OCI-M2 (cell line): ENCODE results near the gene HIPK4.
"Not testable (repeated sequence)": the region's sequence is repeated elsewhere in the genome, so short reads cannot be mapped to it uniquely, and the experiment has no call there.

Source experiments
- DNase-seq: peaks from one replicate; lab custom pipeline; 2025; ENCODE audit not compliant: unreplicated experiment; lab: John Stamatoyannopoulos, UW

Gene HIPK4

DNA sequence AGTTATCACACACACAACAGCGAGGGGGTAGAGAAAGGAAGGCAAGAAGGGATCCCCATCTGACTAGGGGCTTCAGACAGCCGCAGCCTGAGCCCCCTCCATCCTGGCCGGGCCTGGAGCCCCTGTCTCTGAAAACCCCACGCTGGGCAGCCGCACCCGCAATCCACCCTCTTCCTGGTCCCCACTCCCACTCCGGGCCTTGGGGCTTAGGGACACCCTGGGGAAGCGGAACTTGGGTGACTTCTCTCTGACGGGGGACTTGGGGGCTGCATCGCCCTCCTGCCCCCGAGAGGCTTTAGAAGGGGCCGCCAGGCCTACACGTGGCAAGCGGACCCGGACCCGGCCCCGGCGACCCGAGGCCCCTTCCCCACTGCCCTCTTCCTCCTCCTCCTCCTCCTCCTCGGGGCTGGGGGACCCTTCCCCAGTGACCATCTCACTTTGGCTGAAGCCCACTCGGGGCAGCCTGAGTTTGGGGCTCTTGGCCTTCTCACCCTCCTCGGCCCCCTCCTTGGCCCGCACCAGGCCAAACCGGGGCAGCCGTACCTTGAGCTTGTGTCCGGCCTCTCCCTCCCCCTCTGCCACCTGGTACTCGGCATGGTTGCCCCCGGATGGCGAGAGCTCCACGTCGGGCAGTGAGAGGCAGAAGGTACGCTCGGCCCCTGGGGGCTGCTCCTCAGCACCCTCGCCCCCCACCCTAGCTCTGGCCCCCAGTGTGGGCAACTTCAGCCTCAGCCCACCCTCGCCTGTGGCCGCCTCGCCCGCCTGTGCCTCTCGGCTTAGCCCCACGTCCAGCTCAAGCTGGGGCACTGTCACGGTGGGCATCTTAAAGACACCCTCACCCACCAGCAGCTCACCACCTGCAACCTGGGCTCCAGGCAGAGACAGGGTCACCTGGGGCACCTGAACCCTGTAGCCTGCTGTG, 4.2 kb upstream of the HIPK4 start:
- DNase-seq = no peak

DNA sequence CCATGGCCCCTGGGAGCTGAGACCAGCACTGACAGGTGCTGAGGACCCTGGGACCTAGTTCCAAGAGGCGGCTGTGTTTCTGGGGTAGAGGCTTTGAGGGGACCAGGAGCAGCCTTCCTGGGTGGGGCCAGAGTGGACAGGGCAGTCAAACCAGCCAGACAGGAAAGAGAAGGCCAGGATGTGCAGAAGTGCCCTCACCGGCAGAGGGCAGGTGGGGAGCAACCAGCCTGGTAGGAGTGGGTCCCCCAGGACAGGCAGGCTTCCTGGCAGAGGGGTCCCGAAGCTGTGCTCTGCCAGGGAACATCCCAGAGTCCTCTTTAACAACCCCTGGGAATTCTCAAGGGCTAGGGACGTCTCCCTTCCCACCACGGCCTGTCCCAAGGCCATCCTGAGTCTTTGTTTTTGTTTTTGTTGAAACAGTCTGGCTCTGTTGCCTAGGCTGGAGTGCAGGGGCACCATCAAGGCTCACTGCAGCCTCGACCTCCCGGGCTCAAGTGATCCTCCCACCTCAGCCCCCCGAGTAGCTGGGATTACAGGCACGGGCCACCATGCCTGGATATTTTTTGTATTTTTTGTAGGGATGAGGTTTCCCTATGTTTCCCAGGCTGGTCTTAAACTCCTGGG, 3.0 kb upstream of the HIPK4 start:
- no peak for DNase-seq

DNA sequence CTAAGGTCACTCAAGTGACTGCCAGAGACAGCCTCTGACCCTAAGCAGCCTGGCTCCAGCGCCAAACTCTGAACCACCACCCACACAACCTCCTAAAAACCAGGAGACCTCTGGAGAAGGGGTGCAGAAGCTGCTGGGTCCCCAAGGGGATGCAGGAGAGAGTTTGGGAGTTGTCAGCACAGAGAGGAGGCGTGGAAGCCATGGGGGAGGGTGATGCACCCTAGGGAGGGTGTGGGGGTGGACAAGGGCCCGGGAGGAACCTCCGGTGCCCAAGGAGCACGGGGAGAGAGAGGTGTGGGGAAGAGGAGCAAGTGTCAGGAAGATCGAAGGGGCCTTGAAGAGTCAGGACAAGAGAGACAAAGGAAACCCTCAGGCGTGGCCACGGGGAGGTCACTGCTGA, 2.1 kb upstream of the HIPK4 start:
- DNase-seq = no peak

DNA sequence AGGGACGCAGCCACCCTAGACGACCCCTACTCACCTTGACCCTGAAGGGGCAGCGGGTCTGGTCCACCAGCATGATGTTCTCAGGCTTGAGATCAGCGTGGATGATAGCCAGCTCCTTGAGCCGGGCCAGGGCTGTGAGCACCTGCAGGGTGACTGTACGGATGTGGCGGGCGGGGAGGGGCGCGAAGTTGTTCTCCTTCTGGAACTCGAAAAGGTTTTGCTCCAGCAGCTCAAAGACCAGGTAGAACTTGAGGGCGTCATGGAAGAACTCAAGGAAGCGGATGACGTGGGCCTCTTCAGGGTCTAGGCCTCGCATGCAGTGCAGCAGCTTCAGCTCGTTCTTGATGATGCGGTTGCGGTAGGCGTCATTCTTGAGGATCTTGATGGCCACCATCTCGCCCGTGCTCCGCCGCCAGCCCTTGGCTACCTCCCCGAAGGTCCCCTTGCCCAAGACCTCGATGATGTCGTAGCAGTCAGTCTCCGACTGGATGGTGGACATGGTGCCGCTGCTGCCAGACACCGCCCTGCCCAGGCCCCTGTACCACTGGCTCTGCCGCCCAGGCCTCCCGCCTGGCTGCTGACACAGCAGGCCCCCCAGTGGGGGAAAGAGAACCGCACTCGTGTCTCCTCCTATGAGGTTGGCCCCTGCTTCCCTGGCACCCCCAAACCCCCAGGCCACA, 437 bp downstream of the HIPK4 start:
- no peak for DNase-seq

DNA sequence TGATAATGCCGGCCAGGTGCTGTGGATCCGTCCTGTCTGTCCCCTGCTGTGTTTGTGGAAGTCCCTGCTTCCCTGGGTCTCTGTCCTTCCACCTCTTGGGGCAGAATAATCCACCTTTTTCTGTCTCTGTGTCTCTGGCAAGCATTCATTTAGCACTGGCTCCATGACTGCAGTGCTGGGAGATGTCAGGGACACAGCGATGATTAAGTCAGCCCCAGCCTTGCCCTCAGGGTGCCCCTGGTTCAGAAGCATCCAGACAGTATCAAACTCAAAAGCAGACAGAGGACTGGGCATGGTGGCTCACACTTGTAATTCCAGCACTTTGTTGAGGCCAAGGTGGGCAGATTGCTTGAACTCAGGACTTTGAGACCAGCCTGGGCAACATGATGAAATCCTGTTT, 1.5 kb downstream of the HIPK4 start:
- DNase-seq = no peak

DNA sequence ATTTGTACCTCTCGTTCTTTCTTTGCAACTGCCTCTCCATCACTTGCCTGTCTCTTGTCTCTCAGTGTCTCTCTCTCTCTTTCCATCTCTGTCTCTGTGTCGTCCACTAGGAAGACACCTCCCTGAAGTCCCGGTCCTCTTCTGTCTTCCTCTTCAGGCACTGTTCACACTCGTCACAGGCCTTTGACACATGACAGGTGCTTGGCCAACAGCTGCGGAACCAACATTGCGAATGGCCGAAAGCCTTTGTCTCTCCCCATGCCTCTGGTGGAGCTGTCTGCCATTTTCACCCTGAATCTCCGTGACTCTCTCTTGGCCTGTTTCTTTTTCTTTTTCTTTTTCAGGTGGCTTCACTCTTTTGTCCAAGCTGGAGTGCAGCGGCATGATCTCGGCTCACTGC, 2.8 kb downstream of the HIPK4 start:
- no peak for DNase-seq

DNA sequence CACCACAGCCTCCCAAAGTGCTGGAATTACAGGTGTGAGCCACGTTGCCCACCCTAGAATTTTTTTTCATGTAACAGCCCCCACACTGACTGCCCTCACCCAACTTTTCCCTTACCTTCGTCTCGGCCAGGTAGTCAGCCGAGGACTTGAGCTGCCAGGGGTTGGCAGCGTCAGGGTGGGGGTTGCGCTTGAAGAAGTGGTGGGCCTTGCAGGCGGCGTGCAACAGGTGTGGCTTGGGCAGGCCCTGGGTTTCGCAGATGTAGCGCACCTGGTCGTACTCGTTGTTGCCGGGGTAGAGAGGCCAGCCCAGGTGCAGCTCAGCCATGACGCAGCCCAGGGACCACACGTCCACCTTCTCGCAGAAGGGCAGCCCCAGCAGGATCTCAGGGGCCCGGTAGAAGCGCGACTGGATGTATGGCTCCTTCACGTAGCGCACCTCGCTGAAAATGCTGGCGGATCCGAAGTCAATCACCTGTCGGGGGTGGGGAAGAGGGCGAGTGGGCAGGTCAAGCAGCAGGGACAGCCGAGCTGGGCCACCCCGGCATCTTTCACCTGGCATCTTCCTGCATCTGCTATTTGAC, 6.2 kb downstream of the HIPK4 start:
- DNase-seq = no peak

DNA sequence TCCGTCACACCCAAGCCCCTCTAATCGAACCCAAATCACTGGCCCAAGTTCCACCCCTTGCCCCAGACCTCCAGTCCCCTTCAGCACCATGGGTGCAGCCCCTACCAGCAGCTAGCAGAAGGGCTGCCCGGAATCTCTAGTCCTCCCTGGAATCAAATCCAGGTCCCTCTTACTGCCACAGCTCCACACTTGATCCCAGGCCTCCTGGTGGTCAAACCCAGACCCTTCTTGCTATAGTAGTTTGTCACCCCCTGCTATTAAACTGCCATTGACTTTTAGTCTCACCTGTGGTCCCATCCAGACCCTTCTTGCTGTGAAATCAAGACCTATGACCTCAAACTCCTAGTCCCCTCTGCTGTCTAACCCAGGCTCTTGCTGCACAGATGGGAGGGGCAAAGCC, 8.7 kb downstream of the HIPK4 start:
- no peak for DNase-seq

DNA sequence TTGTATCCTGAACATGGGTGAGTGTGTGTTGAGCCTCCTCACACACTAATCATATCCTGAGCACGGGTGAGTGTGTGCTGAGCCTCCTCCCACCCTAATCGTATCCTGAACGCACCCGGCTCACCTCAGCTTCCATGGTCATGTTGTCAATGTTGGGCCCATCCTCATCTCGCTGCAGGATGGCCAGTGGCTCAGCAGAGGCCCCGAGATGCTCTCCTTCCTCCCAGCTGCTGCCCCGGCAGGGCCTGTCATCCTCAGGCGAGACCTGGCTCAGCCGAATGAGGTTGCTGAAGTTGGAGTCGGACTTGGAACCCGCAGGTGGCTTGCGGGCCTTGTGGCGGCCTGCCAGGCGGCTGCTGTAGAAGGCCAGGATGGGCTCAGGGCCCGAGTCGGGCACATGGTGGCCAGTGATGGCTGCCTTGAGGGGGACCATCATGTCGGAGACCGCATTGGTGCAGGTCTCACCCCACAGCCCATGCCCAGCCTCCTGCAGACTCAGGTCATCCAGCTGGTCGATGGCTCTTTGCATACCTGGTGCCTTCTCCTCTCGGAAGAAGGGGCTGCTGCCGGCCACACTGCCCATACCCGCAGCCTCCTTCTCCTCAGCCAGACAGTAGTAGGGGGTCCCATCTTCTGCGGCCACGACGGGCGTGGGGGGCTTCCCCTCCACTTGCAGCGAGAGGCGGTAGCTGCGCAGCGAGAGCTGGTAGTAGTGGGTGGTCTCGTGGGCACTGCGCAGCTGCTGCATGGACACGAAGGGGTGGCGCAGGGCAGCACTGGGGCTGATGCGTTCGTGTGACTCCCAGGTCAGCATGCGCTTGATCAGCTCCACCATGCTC, 9.6 kb downstream of the HIPK4 start:
- no peak for DNase-seq

DNA sequence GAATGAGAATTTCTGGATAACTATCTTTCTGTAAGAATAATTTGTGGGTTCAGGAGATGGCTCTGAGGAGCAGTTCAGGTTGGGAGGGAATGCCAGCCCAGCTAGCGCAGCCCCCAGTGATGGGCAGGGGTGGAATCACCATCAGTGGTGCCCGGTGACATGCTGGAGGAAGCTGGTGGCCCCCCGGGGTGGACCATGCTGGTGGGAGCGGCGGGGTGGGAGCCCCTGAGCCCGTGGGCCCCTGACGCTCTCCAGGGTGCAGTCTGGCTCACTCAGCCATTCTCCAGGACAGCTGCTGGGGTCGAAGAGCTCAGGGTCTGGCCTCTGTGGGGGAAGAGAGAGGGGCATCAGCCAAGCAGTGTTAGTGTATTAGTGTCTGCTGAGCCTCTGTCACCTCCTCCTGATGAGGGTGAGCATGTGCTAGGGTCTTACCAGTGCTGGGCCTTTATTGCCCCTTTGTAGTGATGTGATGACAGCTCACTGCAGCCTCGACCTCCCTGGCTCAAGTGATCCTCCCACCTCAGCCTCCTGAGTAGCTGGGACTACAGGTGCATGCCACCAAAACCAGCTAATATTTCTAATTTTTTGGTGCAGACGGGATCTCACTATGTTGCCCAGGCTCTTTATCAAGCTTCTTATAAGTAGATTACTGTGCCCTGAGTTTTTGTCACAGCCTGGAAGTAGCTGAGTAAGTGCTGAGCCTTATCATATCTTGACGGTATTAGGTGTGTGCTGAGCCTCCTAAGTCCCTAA, 10.4 kb downstream of the HIPK4 start:
- DNase-seq = no peak

DNA sequence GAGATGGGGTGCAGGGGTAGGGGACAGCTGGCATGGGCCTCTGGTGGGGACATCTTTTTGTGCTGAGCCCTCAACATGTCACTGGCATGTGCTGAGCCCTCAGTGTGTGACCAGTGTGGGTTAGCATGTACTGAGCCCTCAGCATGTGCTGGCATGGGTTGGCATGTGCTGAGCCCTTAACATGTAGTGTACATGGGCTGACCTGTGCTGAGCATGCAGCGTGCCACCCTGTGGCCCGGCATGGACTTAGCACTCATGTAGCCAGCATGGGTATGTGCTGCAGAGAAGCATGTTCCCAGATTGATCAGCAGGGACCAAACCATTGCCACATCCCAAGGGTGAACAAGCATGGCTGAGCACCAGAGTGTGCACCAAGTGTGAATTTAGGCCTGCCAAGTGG, 11.5 kb downstream of the HIPK4 start:
- no peak for DNase-seq

DNA sequence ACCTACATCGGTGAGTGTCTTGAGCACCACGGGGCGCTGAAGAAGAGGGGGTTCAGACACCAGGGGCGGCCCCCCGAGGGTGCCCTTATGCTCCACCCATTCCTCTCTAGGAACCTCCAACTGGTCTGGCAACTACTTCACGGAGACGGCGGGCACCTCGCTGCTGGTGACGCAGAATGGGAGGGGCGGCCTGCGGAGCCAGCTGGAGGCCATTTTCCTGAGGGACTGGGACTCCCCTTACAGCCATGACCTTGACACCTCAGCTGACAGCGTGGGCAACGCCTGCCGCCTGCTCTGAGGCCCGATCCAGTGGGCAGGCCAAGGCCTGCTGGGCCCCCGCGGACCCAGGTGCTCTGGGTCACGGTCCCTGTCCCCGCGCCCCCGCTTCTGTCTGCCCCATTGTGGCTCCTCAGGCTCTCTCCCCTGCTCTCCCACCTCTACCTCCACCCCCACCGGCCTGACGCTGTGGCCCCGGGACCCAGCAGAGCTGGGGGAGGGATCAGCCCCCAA, 12.1 kb downstream of the HIPK4 start:
- DNase-seq = no peak

DNA sequence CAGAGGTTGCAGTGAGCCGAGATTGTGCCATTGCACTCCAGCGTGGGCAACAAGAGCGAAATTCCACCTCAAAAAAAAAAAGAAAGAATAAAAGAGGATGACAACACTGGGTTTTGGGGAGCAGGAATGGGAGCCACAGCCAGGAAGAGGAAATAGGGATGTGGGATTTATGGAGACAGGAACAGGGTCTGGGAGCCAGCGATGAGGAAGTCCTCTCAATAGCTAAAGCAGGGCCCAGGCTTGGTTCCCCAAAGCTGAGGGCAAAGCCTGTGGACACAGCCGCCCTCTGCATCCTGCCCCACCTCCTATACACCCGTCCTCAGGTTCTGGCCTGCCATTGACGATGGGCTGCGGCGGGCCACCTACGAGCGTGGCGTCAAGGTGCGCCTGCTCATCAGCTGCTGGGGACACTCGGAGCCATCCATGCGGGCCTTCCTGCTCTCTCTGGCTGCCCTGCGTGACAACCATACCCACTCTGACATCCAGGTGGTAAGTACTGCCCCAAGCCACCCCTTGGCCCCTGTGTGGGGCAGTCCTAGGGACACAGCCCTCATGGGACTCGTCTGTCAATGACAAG, 13.6 kb downstream of the HIPK4 start:
- DNase-seq = no peak

DNA sequence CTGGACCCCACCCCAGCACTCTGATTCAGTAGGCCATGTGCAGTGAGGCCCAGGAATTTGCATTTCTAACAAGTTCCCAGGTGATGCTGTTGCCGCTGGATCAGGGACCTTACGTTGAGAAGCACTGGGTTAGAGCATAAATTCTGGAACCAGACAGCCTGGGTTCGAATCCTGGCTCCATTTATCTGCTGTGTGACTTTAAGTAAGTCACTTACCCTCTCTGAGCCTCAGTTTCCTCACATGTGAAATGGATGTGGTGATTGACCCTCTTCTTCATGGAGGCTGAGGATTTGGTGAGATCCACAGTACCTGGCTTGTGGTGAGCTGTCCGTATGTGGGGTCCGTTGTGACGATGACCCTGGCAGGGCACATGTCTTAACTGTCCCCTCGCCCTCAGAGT, 15.9 kb downstream of the HIPK4 start:
- DNase-seq = no peak

DNA sequence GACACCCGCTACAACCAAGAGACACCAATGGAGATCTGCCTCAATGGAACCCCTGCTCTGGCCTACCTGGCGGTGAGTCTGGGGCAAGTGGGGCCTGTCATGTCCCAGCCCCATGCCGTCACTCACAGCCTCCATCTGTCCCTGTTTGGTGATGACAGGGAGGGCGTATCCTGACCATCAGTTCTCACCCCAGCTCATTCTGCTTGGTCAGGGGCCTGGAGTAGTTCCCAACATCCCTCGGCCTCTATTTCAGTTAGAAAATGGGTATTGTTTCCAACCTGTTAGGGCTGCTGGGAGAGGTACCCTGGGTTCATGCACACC, 18.2 kb downstream of the HIPK4 start:
- no peak for DNase-seq

DNA sequence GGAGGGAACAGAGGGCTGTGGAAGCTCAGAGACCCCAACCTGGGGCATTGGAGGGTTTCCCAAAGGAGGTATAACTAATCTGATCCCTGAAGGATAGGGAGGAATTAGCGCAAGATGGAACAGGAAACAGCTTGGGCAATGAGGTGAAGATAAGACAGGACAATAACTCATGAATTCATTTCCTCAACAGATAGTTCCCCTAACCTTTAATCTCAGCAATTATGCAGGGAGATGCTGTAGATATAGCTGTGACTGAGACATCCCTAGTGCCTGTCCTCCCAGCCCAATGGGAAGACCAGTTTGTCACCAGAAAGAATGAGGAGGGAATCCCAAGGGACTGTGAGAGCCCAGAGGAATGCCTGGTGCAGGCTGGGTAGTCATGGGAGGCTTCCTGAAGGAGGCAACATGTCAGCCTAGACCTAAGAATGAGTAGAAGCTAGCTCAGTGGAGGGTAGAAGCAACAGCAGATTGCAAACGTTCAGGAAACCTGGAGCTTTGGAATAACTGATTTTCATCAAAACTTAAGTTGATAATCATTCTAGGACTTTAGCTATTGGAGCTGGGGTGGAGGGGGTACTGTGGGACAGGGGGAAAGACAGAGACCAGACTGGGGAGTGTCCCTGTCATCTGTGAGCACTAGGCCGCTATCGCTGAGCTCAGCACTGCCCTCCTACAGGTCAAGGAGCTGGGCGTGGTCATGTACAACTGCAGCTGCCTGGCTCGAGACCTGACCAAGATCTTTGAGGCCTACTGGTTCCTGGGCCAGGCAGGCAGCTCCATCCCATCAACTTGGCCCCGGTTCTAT, 18.8 kb downstream of the HIPK4 start:
- no peak for DNase-seq

DNA sequence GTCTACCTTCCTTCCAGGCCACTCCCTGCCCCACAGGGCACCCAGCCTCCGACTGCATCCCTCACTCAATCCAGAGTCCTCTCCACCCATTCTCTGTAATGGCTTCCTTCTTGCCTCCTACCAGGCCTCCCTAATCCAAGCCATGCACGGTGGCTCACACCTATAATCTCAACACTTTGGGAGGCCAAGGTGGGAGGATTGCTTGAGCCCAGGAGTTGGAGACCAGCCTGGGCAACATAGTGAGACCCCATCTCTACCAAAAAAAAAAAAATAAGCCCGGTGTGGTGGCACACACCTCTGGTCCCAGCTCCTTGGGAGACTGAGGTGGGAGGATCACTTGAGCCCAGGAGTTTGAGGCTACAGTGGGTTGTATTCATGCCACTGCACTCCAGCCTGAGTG, 19.7 kb downstream of the HIPK4 start:
- not testable (repeated sequence) for DNase-seq

DNA sequence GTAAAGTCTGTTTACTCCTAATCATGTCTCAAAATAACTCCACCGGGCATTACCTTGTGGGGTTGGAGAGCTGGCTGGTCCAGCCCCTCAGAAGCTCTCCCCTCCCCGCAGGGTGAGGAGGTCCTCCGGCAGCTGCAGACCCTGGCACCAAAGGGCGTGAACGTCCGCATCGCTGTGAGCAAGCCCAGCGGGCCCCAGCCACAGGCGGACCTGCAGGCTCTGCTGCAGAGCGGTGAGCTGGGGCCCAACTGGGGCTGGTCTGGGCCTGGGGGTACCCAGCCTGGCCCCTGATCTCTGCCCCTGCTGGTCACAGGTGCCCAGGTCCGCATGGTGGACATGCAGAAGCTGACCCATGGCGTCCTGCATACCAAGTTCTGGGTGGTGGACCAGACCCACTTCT, 20.2 kb downstream of the HIPK4 start:
- DNase-seq = no peak
